IMR-90 (cell line): ENCODE measurements around the gene PRKAR1A. TPM values are rescaled to one million over a fixed set of nuclear protein-coding genes. Genes with fewer than 3 reads are reported as not detected.

Experiments used
- ATAC-seq: fragments of 200-7000 bp; cut with Tn5 transposase; 2 replicates; pipeline ENCODE4 v1.9.1; 2020; ENCODE audit warnings: low read depth, mild to moderate bottlenecking, moderate library complexity
- BruUV-seq: library from RNA; stranded (reverse); fragments of 400-500 nt; replicated peaks from 2 replicates; lab custom pipeline; 2021; lab: Mats Ljungman, UMichigan
- CTCF ChIA-PET: fragments of 300-600 bp; formaldehyde crosslinking; extraction: SDS; loops from one replicate; lab custom pipeline; 2021; ENCODE audit warnings: antibody characterized with exemption; lab: Yijun Ruan, JAX
- POLR2A ChIA-PET: fragments of 300-600 bp; sonication (Branson Sonifier 250); formaldehyde crosslinking; loops from one replicate; lab custom pipeline; 2022; ENCODE audit warnings: antibody characterized with exemption; ENCODE audit not compliant: unreplicated experiment; lab: Charles Lee
- DNase-seq: peaks from one replicate; pipeline ENCODE4 v3.0.0; 2013
- H2AFZ ChIP-seq: replicated peaks from 2 replicates; pipeline ENCODE3; 2013; ENCODE audit warnings: low read length, mild to moderate bottlenecking; ENCODE audit not compliant: poor library complexity
- H2AK5ac ChIP-seq: 2 replicates; pipeline ENCODE4 v1.6.1; 2013; ENCODE audit warnings: low read depth, low read length, inconsistent platforms
- H2AK9ac ChIP-seq: replicated peaks from 2 replicates; pipeline ENCODE3; 2013; ENCODE audit warnings: mild to moderate bottlenecking, low read depth, low read length, moderate library complexity; ENCODE audit not compliant: poor library complexity
- H2BK120ac ChIP-seq: 2 replicates; pipeline ENCODE4 v1.6.1; 2013; ENCODE audit warnings: low read depth, low read length, inconsistent platforms
- H2BK15ac ChIP-seq: 3 replicates; pipeline ENCODE4 v1.6.1; 2013; ENCODE audit warnings: low read depth, low read length, inconsistent platforms
- H2BK20ac ChIP-seq: 2 replicates; pipeline ENCODE4 v1.6.1; 2013; ENCODE audit warnings: low read depth, mild to moderate bottlenecking, inconsistent platforms, low read length, moderate library complexity
- H2BK5ac ChIP-seq: 2 replicates; pipeline ENCODE4 v1.6.1; 2013; ENCODE audit warnings: mild to moderate bottlenecking, low read depth, low read length, inconsistent platforms; ENCODE audit not compliant: poor library complexity, severe bottlenecking
- H3K14ac ChIP-seq: replicated peaks from 2 replicates; pipeline ENCODE4 v1.6.1; 2013; ENCODE audit warnings: low read depth, low read length, inconsistent platforms
- H3K18ac ChIP-seq: 2 replicates; pipeline ENCODE4 v1.6.1; 2013; ENCODE audit warnings: low read depth, low read length, control low read depth
- H3K23ac ChIP-seq: 2 replicates; pipeline ENCODE4 v1.6.1; 2013; ENCODE audit warnings: low read depth, low read length, inconsistent platforms
- H3K27ac ChIP-seq: 2 replicates; pipeline ENCODE4 v1.5.1; 2013; ENCODE audit warnings: mild to moderate bottlenecking, control low read depth, low read length; ENCODE audit not compliant: insufficient read depth
- H3K27me3 ChIP-seq: 2 replicates; pipeline ENCODE4 v1.6.1; 2013; ENCODE audit warnings: low read length; ENCODE audit not compliant: control insufficient read depth, insufficient read depth
- H3K36me3 ChIP-seq: 2 replicates; pipeline ENCODE4 v1.6.1; 2013; ENCODE audit warnings: low read length, mixed read lengths; ENCODE audit not compliant: control insufficient read depth, insufficient read depth
- H3K4ac ChIP-seq: 2 replicates; pipeline ENCODE4 v1.6.1; 2013; ENCODE audit warnings: low read depth, low read length, inconsistent platforms
- H3K4me1 ChIP-seq: 2 replicates; pipeline ENCODE4 v1.6.1; 2013; ENCODE audit warnings: low read length, mixed read lengths; ENCODE audit not compliant: control insufficient read depth, insufficient read depth
- H3K4me2 ChIP-seq: 2 replicates; pipeline ENCODE4 v1.6.1; 2013; ENCODE audit warnings: low read depth, mild to moderate bottlenecking, control low read depth, low read length, moderate library complexity
- H3K4me3 ChIP-seq: 2 replicates; pipeline ENCODE4 v1.5.1; 2013; ENCODE audit warnings: low read depth, mild to moderate bottlenecking, control low read depth, low read length, moderate library complexity; ENCODE audit not compliant: insufficient read depth
- H3K56ac ChIP-seq: 2 replicates; pipeline ENCODE4 v1.6.1; 2013; ENCODE audit warnings: low read length, inconsistent platforms; ENCODE audit not compliant: insufficient read depth; ENCODE audit errors: extremely low read depth
- H3K79me1 ChIP-seq, 2 experiments: 2 replicates each; pipeline ENCODE4 v1.6.1; 2013; ENCODE audit warnings: low read length in 2 of 2, inconsistent platforms in 1 of 2, low read depth in 1 of 2
- H3K9ac ChIP-seq: 2 replicates; pipeline ENCODE4 v1.6.1; 2013; ENCODE audit warnings: low read depth, low read length, control low read depth
- H3K9me1 ChIP-seq: 2 replicates; pipeline ENCODE4 v1.6.1; 2013; ENCODE audit warnings: low read length, inconsistent platforms; ENCODE audit not compliant: insufficient read depth
- H3K9me3 ChIP-seq: 2 replicates; pipeline ENCODE4 v1.6.1; 2013; ENCODE audit warnings: low read length; ENCODE audit not compliant: control insufficient read depth, insufficient read depth
- H4K20me1 ChIP-seq: 2 replicates; pipeline ENCODE4 v1.6.1; 2013; ENCODE audit warnings: low read length, inconsistent platforms; ENCODE audit not compliant: insufficient read depth
- H4K5ac ChIP-seq: 2 replicates; pipeline ENCODE4 v1.6.1; 2013; ENCODE audit warnings: mild to moderate bottlenecking, low read depth, low read length, control low read depth
- H4K8ac ChIP-seq, 2 experiments: 2 replicates each; pipeline ENCODE4 v1.6.1; 2013; ENCODE audit warnings: low read depth in 2 of 2, low read length in 2 of 2, control low read depth in 1 of 2, inconsistent platforms in 1 of 2
- H4K91ac ChIP-seq: 2 replicates; pipeline ENCODE4 v1.6.1; 2013; ENCODE audit warnings: low read depth, low read length, inconsistent platforms; ENCODE audit not compliant: insufficient read depth
- RAD21 ChIP-seq: IDR thresholded peaks from 2 replicates; pipeline ENCODE4 v1.6.1; 2012; ENCODE audit warnings: low read length, improper control_type of control experiment
- WGBS, 2 experiments: methylation state at CpG; one replicate each; pipeline versions ENCODE4 v1.1.5 to v1.1.7; 2013; ENCODE audit warnings: missing lambda C conversion rate in 2 of 2; ENCODE audit not compliant: insufficient read length in 1 of 2; ENCODE audit errors: extremely low coverage in 2 of 2; 5-methylcytosine and 5-hydroxymethylcytosine counted together
- dilution Hi-C: fragments of 300-500 bp; cut with HindIII; formaldehyde crosslinking; loops from one replicate; pipeline ENCODE4 v1.14.3; 2018; ENCODE audit warnings: low sequenced_read_pairs; ENCODE audit not compliant: unreplicated experiment
- in situ Hi-C: fragments of 300-500 bp; cut with MboI; formaldehyde crosslinking; loops from 3 replicates; pipeline ENCODE4 v1.14.3; 2019; ENCODE audit warnings: low sequenced_read_pairs, inconsistent platforms, mixed read lengths
- intact Hi-C: fragments of 100-400 bp; cut with micrococcal nuclease; formaldehyde crosslinking; loops from 2 replicates; pipeline ENCODE4 v1.10.0; 2022
- polyA plus RNA-seq, 3 experiments: library from polyadenylated mRNA; depleted of rRNA; stranded (reverse); fragments of >200 nt; gene quantifications; 2 replicates each; pipeline ENCODE4 v1.2.3, GENCODE V29; 2012; ENCODE audit warnings: low replicate concordance in 1 of 3
- total RNA-seq: library from RNA; depleted of rRNA; stranded (reverse); fragments of >200 nt; gene quantifications from 2 replicates; pipeline ENCODE4 v1.2.3, GENCODE V29; 2012

Gene PRKAR1A
- total and polyA plus RNA-seq, 2 of the 4 experiments (the other 2 are of a cell fraction) = 145 to 256 TPM

DNA sequence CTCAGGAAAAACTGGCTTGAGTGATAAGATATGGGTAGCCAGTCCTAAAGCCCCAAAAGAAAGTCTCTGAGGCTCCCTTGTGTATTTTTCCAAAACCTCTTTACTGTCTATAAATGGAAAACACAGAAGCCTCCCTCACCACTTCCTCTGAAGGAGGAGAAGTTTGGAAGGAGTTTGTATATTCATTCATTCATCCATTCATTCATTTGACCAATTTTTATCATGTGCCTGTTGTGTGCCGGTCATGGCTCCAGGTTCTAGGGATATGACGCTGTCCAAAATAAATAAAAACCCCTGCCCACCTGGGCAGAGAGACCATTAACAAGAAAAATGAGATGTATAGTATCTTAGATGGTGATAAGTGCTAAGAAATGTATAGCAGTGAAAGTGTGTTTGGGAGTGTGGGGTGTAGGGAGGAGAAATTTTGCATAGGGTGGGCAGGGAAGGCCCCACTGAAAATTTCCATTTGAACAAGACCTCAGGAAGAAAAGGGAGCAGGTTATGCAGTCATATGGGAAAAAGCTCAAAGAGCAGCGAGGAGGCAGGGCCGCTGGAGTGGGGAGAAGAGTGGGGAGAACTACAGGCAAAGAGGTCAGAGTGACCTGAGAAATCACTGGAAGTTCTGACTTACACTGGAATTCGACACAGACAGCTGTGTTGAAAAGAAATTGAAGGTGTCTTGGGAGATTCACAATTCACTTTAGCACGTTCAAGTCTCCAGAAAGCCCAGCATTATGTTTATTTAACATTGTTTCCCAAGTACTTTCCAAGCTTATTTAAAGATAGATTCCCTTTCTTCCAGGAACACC, 48.8 kb upstream of the PRKAR1A start:
- in situ Hi-C loops = loop anchor here (25.0 kb wide), 1 partner anchor 501 kb away; no protein-coding TSS in a partner anchor
- POLR2A ChIA-PET = no interaction called here

More for the DNA sequence above, 48.8 kb upstream of the PRKAR1A start:
- no peak overlapping the region for H3K18ac ChIP-seq
- no CpG with 5 or more reads among the region's 6 CpGs for WGBS, 2 experiments
- no peaks in the 10 kb centered on the region for H3K9me1 ChIP-seq
- DNase-seq (no peak), ATAC-seq (no peak)
- no peak overlapping the region for H3K23ac ChIP-seq
- no peak overlapping the region for H3K4ac ChIP-seq
- no peaks in the 10 kb centered on the region for H4K20me1 ChIP-seq
- H4K8ac ChIP-seq = no peak overlapping the region
- H2BK15ac ChIP-seq = no peak overlapping the region
- peaks cover 2% of the 10 kb centered on the region; the same call in 1 of the 2 replicates for H3K27me3 ChIP-seq
- H2BK120ac ChIP-seq = no peak overlapping the region
- no peak overlapping the region for H3K9ac ChIP-seq
- no peak overlapping the region for H2AK9ac ChIP-seq
- no peak overlapping the region for H3K4me2 ChIP-seq
- H2AFZ ChIP-seq = no peak overlapping the region
- no peaks in the 10 kb centered on the region for H3K79me1 ChIP-seq
- no peaks in the 10 kb centered on the region for H3K9me3 ChIP-seq
- dilution Hi-C loops (no loop called here), intact Hi-C loops (loop anchor here (1.0 to 10.0 kb wide), 4 partner anchors 261 to 781 kb away; no protein-coding TSS in a partner anchor)
- H3K14ac ChIP-seq = no peak overlapping the region
- no peak overlapping the region for H4K91ac ChIP-seq
- H3K4me1 ChIP-seq = no peaks in the 10 kb centered on the region
- no peaks in the 10 kb centered on the region for H3K36me3 ChIP-seq
- H3K27ac ChIP-seq = no peak overlapping the region
- H4K5ac ChIP-seq = no peak overlapping the region
- no peak for TF ChIP-seq RAD21
- CTCF ChIA-PET = no interaction called here
- no peak overlapping the region for H2BK5ac ChIP-seq
- no peak overlapping the region for H2BK20ac ChIP-seq
- no peak overlapping the region for H3K4me3 ChIP-seq
- no peak overlapping the region for H3K56ac ChIP-seq
- no peak overlapping the region for H2AK5ac ChIP-seq
- BruUV-seq = no TSS peak
